KG1 (cell line): Measurements from ENCODE around the gene PRIM1.
"Not testable (repeated sequence)": the region's sequence is repeated elsewhere in the genome, so short reads cannot be mapped to it uniquely, and the experiment has no call there.

ENCODE experiments used
- DNase-seq: peaks from one replicate; lab custom pipeline; 2025; lab: John Stamatoyannopoulos, UW

The PRIM1 gene

GRCh38 chr12:56760460-56760859 is 8.3 kb upstream of the PRIM1 start:
- DNase-seq = no peak

GRCh38 chr12:56759263-56759908 is 7.3 kb upstream of the PRIM1 start:
- no peak for DNase-seq

- DNase-seq = no peak
These were observed 6.7 kb upstream of the PRIM1 start for GRCh38 chr12:56758728-56759262.

GRCh38 chr12:56757971-56758370 is 5.8 kb upstream of the PRIM1 start:
- not testable (repeated sequence) for DNase-seq

- DNase-seq = no peak
These were observed 1.4 kb upstream of the PRIM1 start for GRCh38 chr12:56753566-56753965.

GRCh38 chr12:56750596-56750995 is 1.5 kb downstream of the PRIM1 start:
- DNase-seq = not testable (repeated sequence)

- DNase-seq = no peak
These were observed 2.3 kb downstream of the PRIM1 start for GRCh38 chr12:56749853-56750252.

GRCh38 chr12:56749359-56749758 is 2.8 kb downstream of the PRIM1 start:
- DNase-seq = no peak

GRCh38 chr12:56728139-56728861 is 23.8 kb downstream of the PRIM1 start:
- DNase-seq = no peak

GRCh38 chr12:56726196-56726675 is 25.9 kb downstream of the PRIM1 start:
- DNase-seq = not testable (repeated sequence)

GRCh38 chr12:56725723-56726102 is 26.4 kb downstream of the PRIM1 start:
- DNase-seq = no peak

GRCh38 chr12:56724972-56725722 is 27.0 kb downstream of the PRIM1 start, which contains the start of gene NACA:
Gene NACA, minus strand, starts transcription at chr12:56725299. Its CDS starts 778 bp downstream, at chr12:56724521.
- peak; percentile 66 for DNase-seq

GRCh38 chr12:56724701-56724971 is 27.5 kb downstream of the PRIM1 start:
- DNase-seq = no peak

- no peak for DNase-seq
These were observed 28.0 kb downstream of the PRIM1 start for GRCh38 chr12:56723889-56724700.

GRCh38 chr12:56723352-56723751 is 28.8 kb downstream of the PRIM1 start:
- DNase-seq = no peak

GRCh38 chr12:56722832-56723231 is 29.3 kb downstream of the PRIM1 start:
- no peak for DNase-seq

GRCh38 chr12:56721721-56722120 is 30.4 kb downstream of the PRIM1 start:
- DNase-seq = no peak

- no peak for DNase-seq
These were observed 30.9 kb downstream of the PRIM1 start for GRCh38 chr12:56721216-56721615.

GRCh38 chr12:56720731-56721151 is 31.4 kb downstream of the PRIM1 start:
- DNase-seq = no peak

GRCh38 chr12:56719056-56719455 is 33.1 kb downstream of the PRIM1 start:
- DNase-seq = no peak

GRCh38 chr12:56718636-56719035 is 33.5 kb downstream of the PRIM1 start:
- DNase-seq = no peak

GRCh38 chr12:56718149-56718548 is 34.0 kb downstream of the PRIM1 start:
- no peak for DNase-seq
